Glutamatergic neuron (in vitro differentiated cells): ENCODE data around the gene ZNF860. TPM values are rescaled to one million over a fixed set of nuclear protein-coding genes. Genes with fewer than 3 reads are reported as not detected.

Experiments
- DNase-seq: peaks from one replicate; pipeline ENCODE4 v3.0.0; 2022
- H3K27ac Mint-ChIP-seq: one replicate; pipeline ENCODE4 v1.8.0; 2020; ENCODE audit warnings: mild to moderate bottlenecking, mixed read lengths, inconsistent platforms; ENCODE audit not compliant: unreplicated experiment
- H3K27me3 Mint-ChIP-seq: one replicate; pipeline ENCODE4 v1.8.0; 2020; ENCODE audit warnings: mild to moderate bottlenecking, moderate library complexity, mixed read lengths, inconsistent platforms; ENCODE audit not compliant: unreplicated experiment
- H3K36me3 Mint-ChIP-seq: one replicate; pipeline ENCODE4 v1.8.0; 2020; ENCODE audit warnings: mild to moderate bottlenecking, mixed read lengths, inconsistent platforms; ENCODE audit not compliant: unreplicated experiment
- H3K4me1 Mint-ChIP-seq: one replicate; pipeline ENCODE4 v1.8.0; 2020; ENCODE audit warnings: mild to moderate bottlenecking, low read depth, mixed read lengths, inconsistent platforms; ENCODE audit not compliant: unreplicated experiment
- H3K4me3 Mint-ChIP-seq: one replicate; pipeline ENCODE4 v1.8.0; 2020; ENCODE audit warnings: mild to moderate bottlenecking, mixed read lengths, inconsistent platforms; ENCODE audit not compliant: unreplicated experiment
- H3K9me3 Mint-ChIP-seq: one replicate; pipeline ENCODE4 v1.8.0; 2020; ENCODE audit warnings: mild to moderate bottlenecking, moderate library complexity, mixed read lengths, inconsistent platforms; ENCODE audit not compliant: unreplicated experiment
- CTCF ChIP-seq: fragments of 200-600 bp; sonication (generic); IDR thresholded peaks from one replicate; pipeline ENCODE4 v1.5.0; 2021; ENCODE audit not compliant: partially characterized antibody, unreplicated experiment
- total RNA-seq: library from RNA; stranded (reverse); fragmentation: NEBNext Ultra II Directional; extraction: Animal tissue kit (Norgen Biotek cat#: 25700); gene quantifications from one replicate; pipeline ENCODE4 v1.2.1, GENCODE V29; 2021; ENCODE audit not compliant: unreplicated experiment

ZNF860 gene
- total RNA-seq, 1 donor from 2014 or later: not detected

GRCh38 chr3:31936420-31937060 lies 45.0 kb upstream of the ZNF860 start:
- DNase-seq: no peak
- H3K4me1 Mint-ChIP-seq: no peaks in the 10 kb centered on the region
- TF ChIP-seq CTCF: no peak
- H3K27ac Mint-ChIP-seq: no peak overlapping the region
- no peaks in the 10 kb centered on the region for H3K9me3 Mint-ChIP-seq
- no peaks in the 10 kb centered on the region for H3K36me3 Mint-ChIP-seq
- H3K4me3 Mint-ChIP-seq: no peak overlapping the region
- H3K27me3 Mint-ChIP-seq: no peaks in the 10 kb centered on the region

- Mint-ChIP-seq H3K36me3 (no peaks in the 10 kb centered on the region), H3K27ac (no peak overlapping the region), H3K27me3 (no peaks in the 10 kb centered on the region), H3K9me3 (no peaks in the 10 kb centered on the region), H3K4me1 (no peaks in the 10 kb centered on the region), H3K4me3 (no peak overlapping the region)
- DNase-seq: no peak
- no peak for TF ChIP-seq CTCF
Measured at GRCh38 chr3:31937225-31937624, 44.3 kb upstream of the ZNF860 start.

GRCh38 chr3:31942446-31942845 lies 39.1 kb upstream of the ZNF860 start:
- peaks cover 4% of the 10 kb centered on the region for H3K4me1 Mint-ChIP-seq
- H3K36me3 Mint-ChIP-seq: peaks cover 5% of the 10 kb centered on the region
- no peaks in the 10 kb centered on the region for H3K27me3 Mint-ChIP-seq
- no peak overlapping the region for H3K4me3 Mint-ChIP-seq
- H3K9me3 Mint-ChIP-seq: peaks cover 3% of the 10 kb centered on the region
- no peak for DNase-seq
- no peak overlapping the region for H3K27ac Mint-ChIP-seq
- no peak for TF ChIP-seq CTCF

- H3K27me3 Mint-ChIP-seq: no peaks in the 10 kb centered on the region
- H3K4me1 Mint-ChIP-seq: peaks cover 5% of the 10 kb centered on the region
- H3K4me3 Mint-ChIP-seq: no peak overlapping the region
- H3K9me3 Mint-ChIP-seq: peaks cover 3% of the 10 kb centered on the region
- no peak overlapping the region for H3K27ac Mint-ChIP-seq
- H3K36me3 Mint-ChIP-seq: peaks cover 5% of the 10 kb centered on the region
- TF ChIP-seq CTCF: no peak
- DNase-seq: no peak
Measured at GRCh38 chr3:31943041-31943440, 38.5 kb upstream of the ZNF860 start.

- DNase-seq: no peak
- Mint-ChIP-seq H3K9me3 (peaks cover 3% of the 10 kb centered on the region), H3K27ac (no peak overlapping the region), H3K27me3 (no peaks in the 10 kb centered on the region), H3K4me3 (no peak overlapping the region), H3K4me1 (peaks cover 5% of the 10 kb centered on the region), H3K36me3 (peaks cover 8% of the 10 kb centered on the region)
- no peak for TF ChIP-seq CTCF
Measured at GRCh38 chr3:31945738-31946052, 35.9 kb upstream of the ZNF860 start.
